Measurements from ENCODE around the gene ARHGEF28. TPM values are rescaled to one million over a fixed set of nuclear protein-coding genes. Genes with fewer than 3 reads are reported as not detected.

The ARHGEF28 gene
- polyA plus RNA-seq, 2 donors, result 5.9 to 6.5 TPM

DNA sequence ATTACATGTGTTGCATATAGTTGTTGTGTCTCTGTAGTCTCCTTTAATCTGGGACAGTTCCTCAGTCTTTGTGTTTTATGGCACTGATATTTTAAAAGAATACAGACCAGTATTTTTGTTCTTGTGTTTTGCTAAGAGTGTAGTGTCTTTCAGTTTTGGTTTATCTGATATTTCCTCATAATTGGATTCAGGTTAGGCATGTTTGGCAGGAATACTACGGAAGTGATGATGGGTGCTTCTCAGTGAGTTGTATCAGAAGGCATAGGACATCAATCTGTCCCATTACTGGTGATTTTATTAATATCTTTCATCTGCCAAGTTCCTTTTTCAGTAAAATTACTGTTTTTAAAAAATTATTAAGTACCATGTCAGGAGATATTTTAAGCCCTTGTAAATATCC, 212.9 kb downstream of the ARHGEF28 start:
- Histone ChIP-seq H3K36me3 (ENCODE audit: control insufficient read depth in 2 of 2, insufficient read depth in 2 of 2, low read length in 1 of 2) (no peaks in the 10 kb centered on the region), H3K27ac (ENCODE audit: low read depth in 2 of 2, low read length in 1 of 2) (no peak overlapping the region), H3K27me3 (ENCODE audit: control insufficient read depth in 1 of 2, insufficient read depth in 2 of 2, low read length in 2 of 2) (no peaks in the 10 kb centered on the region), H3K4me1 (ENCODE audit: control insufficient read depth in 2 of 2, insufficient read depth in 2 of 2, low read length in 1 of 2) (no peaks in the 10 kb centered on the region), H3K9me3 (ENCODE audit: control insufficient read depth in 2 of 2, insufficient read depth in 1 of 2, low read depth in 1 of 2, low read length in 1 of 2) (no peaks in the 10 kb centered on the region), H3K4me3 (ENCODE audit: low read depth in 1 of 2, low read length in 2 of 2) (no peak overlapping the region)
- 37 to 53% methylated on average over 1 of the region's 1 CpG for WGBS, 2 donors

DNA sequence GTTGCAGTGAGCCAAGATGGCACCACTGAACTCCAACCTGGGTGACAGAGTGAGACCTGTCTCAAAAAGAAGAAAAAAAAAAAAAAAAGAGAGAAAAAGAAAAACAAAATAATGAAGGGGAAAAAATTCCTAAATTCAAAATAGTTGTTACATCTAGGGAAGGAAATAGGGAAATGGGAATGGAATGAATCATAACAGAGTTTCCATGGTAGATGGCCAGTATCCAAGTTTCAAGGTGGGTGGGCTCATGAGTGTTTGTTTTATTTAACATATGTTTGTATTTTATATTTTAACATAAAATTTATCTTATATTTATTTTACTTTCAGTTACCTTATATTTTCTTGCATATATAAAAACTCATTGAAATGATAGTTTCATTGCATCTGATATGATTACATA, 215.6 kb downstream of the ARHGEF28 start:
- H3K4me1 ChIP-seq (ENCODE audit: control insufficient read depth in 2 of 2, insufficient read depth in 2 of 2, low read length in 1 of 2), result no peaks in the 10 kb centered on the region
- no peaks in the 10 kb centered on the region for H3K27me3 ChIP-seq (ENCODE audit: control insufficient read depth in 1 of 2, insufficient read depth in 2 of 2, low read length in 2 of 2)
- H3K27ac ChIP-seq (ENCODE audit: low read depth in 2 of 2, low read length in 1 of 2), result no peak overlapping the region
- H3K36me3 ChIP-seq (ENCODE audit: control insufficient read depth in 2 of 2, insufficient read depth in 2 of 2, low read length in 1 of 2), result no peaks in the 10 kb centered on the region
- H3K9me3 ChIP-seq (ENCODE audit: control insufficient read depth in 2 of 2, insufficient read depth in 1 of 2, low read depth in 1 of 2, low read length in 1 of 2), result no peaks in the 10 kb centered on the region
- H3K4me3 ChIP-seq (ENCODE audit: low read depth in 1 of 2, low read length in 2 of 2), result no peak overlapping the region

DNA sequence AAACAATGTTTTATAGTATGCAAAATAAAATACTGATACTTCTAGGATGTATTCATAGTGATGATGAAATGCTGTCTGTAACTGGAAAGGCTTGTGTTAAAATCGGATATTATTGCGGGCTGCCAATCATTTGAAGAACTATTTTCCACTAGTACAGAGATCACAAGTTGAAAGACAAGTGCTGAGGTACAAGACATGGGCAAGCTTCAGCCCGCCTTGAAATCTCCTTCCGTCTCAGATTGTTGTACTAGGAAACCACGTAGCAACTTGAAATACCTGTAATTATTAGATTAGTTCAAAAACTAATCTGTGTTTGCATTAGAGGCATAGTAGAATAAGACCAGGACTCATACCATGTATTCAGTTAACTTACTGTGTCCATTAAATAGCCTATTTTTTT, 218.2 kb downstream of the ARHGEF28 start:
- H3K27me3 ChIP-seq (ENCODE audit: control insufficient read depth in 1 of 2, insufficient read depth in 2 of 2, low read length in 2 of 2), result no peaks in the 10 kb centered on the region
- WGBS, 2 donors, result 53 to 68% methylated on average over 5 of the region's 5 CpGs
- H3K9me3 ChIP-seq (ENCODE audit: control insufficient read depth in 2 of 2, insufficient read depth in 1 of 2, low read depth in 1 of 2, low read length in 1 of 2), result no peaks in the 10 kb centered on the region
- no peak overlapping the region for H3K27ac ChIP-seq (ENCODE audit: low read depth in 2 of 2, low read length in 1 of 2)
- H3K36me3 ChIP-seq (ENCODE audit: control insufficient read depth in 2 of 2, insufficient read depth in 2 of 2, low read length in 1 of 2), result no peaks in the 10 kb centered on the region
- H3K4me1 ChIP-seq (ENCODE audit: control insufficient read depth in 2 of 2, insufficient read depth in 2 of 2, low read length in 1 of 2), result no peaks in the 10 kb centered on the region
- no peak overlapping the region for H3K4me3 ChIP-seq (ENCODE audit: low read depth in 1 of 2, low read length in 2 of 2)

DNA sequence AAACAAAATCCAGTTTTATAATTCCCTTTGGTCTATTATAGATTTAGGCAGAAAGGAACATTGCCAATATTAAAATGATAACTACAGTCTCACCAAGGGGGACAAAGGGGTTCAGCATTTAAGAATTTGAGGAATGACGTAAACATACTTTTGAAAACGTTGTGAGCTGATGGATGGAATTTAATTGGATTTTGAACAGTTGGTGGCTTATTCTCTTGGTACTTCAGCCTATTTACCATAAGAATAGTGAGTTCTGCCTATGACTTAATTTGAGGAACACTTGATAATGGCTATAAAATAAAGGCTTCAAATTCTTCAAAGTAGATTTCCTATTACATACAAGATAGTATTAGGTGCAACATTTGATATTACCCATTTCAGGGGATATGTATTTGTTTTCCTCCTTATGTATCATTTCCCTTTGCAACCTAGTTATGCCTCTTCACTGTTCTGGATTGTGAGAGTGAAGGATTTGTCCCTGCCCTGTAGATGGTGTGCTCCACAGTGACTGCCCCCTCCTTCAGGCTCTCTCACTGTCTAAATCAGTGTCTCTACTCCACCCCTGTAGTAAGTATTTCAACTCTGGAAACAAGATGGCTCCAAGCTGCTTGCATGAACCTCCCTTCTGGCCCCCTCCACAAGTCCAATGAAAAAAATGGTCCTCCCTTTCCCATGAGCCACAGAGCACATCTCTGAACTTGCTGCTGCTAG, 225.6 kb downstream of the ARHGEF28 start:
- Histone ChIP-seq H3K27ac (ENCODE audit: low read depth in 2 of 2, low read length in 1 of 2) (no peak overlapping the region), H3K36me3 (ENCODE audit: control insufficient read depth in 2 of 2, insufficient read depth in 2 of 2, low read length in 1 of 2) (peaks cover 0 to 3% of the 10 kb centered on the region in 2 donors), H3K4me1 (ENCODE audit: control insufficient read depth in 2 of 2, insufficient read depth in 2 of 2, low read length in 1 of 2) (peaks cover 0 to 2% of the 10 kb centered on the region in 2 donors), H3K4me3 (ENCODE audit: low read depth in 1 of 2, low read length in 2 of 2) (no peak overlapping the region), H3K9me3 (ENCODE audit: control insufficient read depth in 2 of 2, insufficient read depth in 1 of 2, low read depth in 1 of 2, low read length in 1 of 2) (no peaks in the 10 kb centered on the region), H3K27me3 (ENCODE audit: control insufficient read depth in 1 of 2, insufficient read depth in 2 of 2, low read length in 2 of 2) (no peaks in the 10 kb centered on the region)
- WGBS, 2 donors, result 64 to 69% methylated on average over 2 of the region's 2 CpGs

DNA sequence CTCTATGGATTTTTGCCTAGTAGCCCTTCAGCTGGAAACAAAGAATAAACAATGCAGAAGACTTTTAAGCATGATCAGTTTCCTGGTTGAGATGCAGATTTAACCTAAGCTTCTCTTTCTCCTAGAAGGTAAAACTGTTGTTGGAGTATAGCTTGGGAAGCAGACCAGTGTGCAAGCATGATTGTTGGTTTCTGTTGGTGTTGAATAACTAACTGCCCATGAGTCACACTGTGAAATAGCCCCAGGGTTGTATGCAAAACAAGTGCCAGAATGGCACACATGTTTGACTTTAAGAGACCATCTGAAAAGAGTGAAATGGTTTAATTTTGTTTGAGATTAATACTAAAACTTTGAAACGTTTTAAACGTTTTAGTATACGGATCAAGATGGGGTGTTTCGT, 227.1 kb downstream of the ARHGEF28 start:
- Histone ChIP-seq H3K27ac (ENCODE audit: low read depth in 2 of 2, low read length in 1 of 2) (no peak overlapping the region), H3K4me1 (ENCODE audit: control insufficient read depth in 2 of 2, insufficient read depth in 2 of 2, low read length in 1 of 2) (peaks cover 0 to 2% of the 10 kb centered on the region in 2 donors), H3K36me3 (ENCODE audit: control insufficient read depth in 2 of 2, insufficient read depth in 2 of 2, low read length in 1 of 2) (peaks cover 0 to 5% of the 10 kb centered on the region in 2 donors), H3K9me3 (ENCODE audit: control insufficient read depth in 2 of 2, insufficient read depth in 1 of 2, low read depth in 1 of 2, low read length in 1 of 2) (no peaks in the 10 kb centered on the region), H3K27me3 (ENCODE audit: control insufficient read depth in 1 of 2, insufficient read depth in 2 of 2, low read length in 2 of 2) (no peaks in the 10 kb centered on the region), H3K4me3 (ENCODE audit: low read depth in 1 of 2, low read length in 2 of 2) (no peak overlapping the region)
- 48 to 68% methylated on average over 4 of the region's 4 CpGs for WGBS, 2 donors

DNA sequence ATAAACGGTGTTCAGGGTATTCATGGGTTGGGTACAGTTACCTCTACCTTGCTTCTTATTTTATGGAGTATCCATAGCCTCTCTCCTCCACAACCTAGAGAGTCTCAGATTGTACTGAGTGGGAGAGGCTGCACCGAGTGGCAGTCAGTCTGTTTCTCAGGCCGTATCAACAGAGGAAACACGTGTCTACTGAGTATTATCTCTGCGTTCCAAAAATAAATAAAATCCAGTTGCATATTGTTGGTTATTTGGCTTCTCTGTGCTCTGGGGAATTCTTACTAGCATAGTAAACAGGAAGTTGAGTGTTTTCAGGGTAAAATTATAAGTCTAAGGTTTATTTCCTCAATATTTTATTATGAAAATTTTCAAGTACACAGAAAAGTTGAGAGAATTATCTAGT, 231.0 kb downstream of the ARHGEF28 start:
- no peaks in the 10 kb centered on the region for H3K27me3 ChIP-seq (ENCODE audit: control insufficient read depth in 1 of 2, insufficient read depth in 2 of 2, low read length in 2 of 2)
- WGBS, 2 donors, result 53 to 63% methylated on average over 5 of the region's 5 CpGs
- peaks cover 0 to 2% of the 10 kb centered on the region in 2 donors for H3K4me1 ChIP-seq (ENCODE audit: control insufficient read depth in 2 of 2, insufficient read depth in 2 of 2, low read length in 1 of 2)
- no peak overlapping the region for H3K4me3 ChIP-seq (ENCODE audit: low read depth in 1 of 2, low read length in 2 of 2)
- H3K9me3 ChIP-seq (ENCODE audit: control insufficient read depth in 2 of 2, insufficient read depth in 1 of 2, low read depth in 1 of 2, low read length in 1 of 2), result no peaks in the 10 kb centered on the region
- H3K36me3 ChIP-seq (ENCODE audit: control insufficient read depth in 2 of 2, insufficient read depth in 2 of 2, low read length in 1 of 2), result peaks cover 3 to 4% of the 10 kb centered on the region in 2 donors
- no peak overlapping the region for H3K27ac ChIP-seq (ENCODE audit: low read depth in 2 of 2, low read length in 1 of 2)

DNA sequence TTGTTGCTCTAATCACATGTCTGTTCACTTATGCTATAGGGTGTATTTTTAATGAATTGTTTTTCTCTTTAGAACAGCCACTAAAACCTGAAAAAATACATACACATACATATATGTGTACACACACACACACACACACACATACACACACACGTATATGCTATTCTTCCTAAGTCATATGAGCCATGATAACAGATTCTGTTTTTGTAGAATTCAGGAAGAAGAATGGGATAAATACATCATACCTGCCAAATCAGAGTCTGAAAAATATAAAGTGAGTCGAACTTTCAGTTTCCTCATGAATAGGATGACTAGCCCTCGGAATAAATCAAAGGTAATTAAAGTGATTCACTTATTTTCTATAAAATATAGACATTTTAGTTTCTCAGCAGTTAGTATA, 231.4 kb downstream of the ARHGEF28 start:
- no peak overlapping the region for H3K4me3 ChIP-seq (ENCODE audit: low read depth in 1 of 2, low read length in 2 of 2)
- H3K36me3 ChIP-seq (ENCODE audit: control insufficient read depth in 2 of 2, insufficient read depth in 2 of 2, low read length in 1 of 2), result peaks cover 3 to 4% of the 10 kb centered on the region in 2 donors
- H3K9me3 ChIP-seq (ENCODE audit: control insufficient read depth in 2 of 2, insufficient read depth in 1 of 2, low read depth in 1 of 2, low read length in 1 of 2), result no peaks in the 10 kb centered on the region
- H3K27me3 ChIP-seq (ENCODE audit: control insufficient read depth in 1 of 2, insufficient read depth in 2 of 2, low read length in 2 of 2), result no peaks in the 10 kb centered on the region
- no peak overlapping the region for H3K27ac ChIP-seq (ENCODE audit: low read depth in 2 of 2, low read length in 1 of 2)
- peaks cover 0 to 2% of the 10 kb centered on the region in 2 donors for H3K4me1 ChIP-seq (ENCODE audit: control insufficient read depth in 2 of 2, insufficient read depth in 2 of 2, low read length in 1 of 2)
- WGBS, 2 donors, result 77 to 81% methylated on average over 3 of the region's 3 CpGs

DNA sequence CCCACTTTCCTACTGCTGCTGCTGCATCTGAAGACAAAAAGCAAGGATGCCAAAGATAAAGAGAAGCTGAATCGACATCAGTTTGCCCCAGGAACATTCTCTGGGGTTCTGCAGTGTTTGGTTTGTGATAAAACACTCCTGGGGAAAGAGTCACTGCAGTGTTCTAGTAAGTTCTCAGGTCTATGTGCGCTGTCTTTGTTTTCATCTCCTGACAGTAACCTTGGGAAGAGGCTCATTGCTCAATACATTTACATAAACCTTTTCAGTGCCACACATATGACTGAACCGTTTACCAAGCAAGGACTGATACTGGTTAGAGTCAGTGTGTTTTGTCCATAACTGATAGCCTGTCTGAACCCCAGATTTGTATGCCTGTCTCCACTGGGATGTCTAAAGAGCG, 232.1 kb downstream of the ARHGEF28 start:
- Histone ChIP-seq H3K27ac (ENCODE audit: low read depth in 2 of 2, low read length in 1 of 2) (no peak overlapping the region), H3K36me3 (ENCODE audit: control insufficient read depth in 2 of 2, insufficient read depth in 2 of 2, low read length in 1 of 2) (peaks cover 3 to 4% of the 10 kb centered on the region in 2 donors), H3K27me3 (ENCODE audit: control insufficient read depth in 1 of 2, insufficient read depth in 2 of 2, low read length in 2 of 2) (no peaks in the 10 kb centered on the region), H3K9me3 (ENCODE audit: control insufficient read depth in 2 of 2, insufficient read depth in 1 of 2, low read depth in 1 of 2, low read length in 1 of 2) (no peaks in the 10 kb centered on the region), H3K4me3 (ENCODE audit: low read depth in 1 of 2, low read length in 2 of 2) (no peak overlapping the region), H3K4me1 (ENCODE audit: control insufficient read depth in 2 of 2, insufficient read depth in 2 of 2, low read length in 1 of 2) (no peaks in the 10 kb centered on the region)
- 75 to 83% methylated on average over 4 of the region's 4 CpGs for WGBS, 2 donors

DNA sequence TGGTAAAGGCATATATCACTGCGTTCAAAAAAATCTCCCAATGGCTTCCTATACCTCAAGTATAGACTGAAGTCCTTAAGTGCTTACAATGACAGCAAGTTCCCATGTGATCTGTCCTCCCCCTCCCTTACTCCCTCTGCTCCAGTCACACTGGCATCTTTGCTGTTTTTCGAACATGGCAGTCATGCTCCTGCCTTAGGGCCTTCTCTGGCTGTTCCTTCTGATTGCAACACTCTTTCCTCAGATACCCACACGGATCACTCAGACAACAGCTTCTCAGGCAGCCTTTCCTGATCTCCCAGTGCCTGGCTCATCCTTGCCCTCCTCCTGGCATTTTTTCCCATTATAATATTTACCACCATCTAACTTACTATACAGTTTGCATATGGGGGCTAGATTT, 232.8 kb downstream of the ARHGEF28 start:
- H3K36me3 ChIP-seq (ENCODE audit: control insufficient read depth in 2 of 2, insufficient read depth in 2 of 2, low read length in 1 of 2), result peaks cover 4 to 5% of the 10 kb centered on the region in 2 donors
- no peak overlapping the region for H3K4me3 ChIP-seq (ENCODE audit: low read depth in 1 of 2, low read length in 2 of 2)
- no peaks in the 10 kb centered on the region for H3K27me3 ChIP-seq (ENCODE audit: control insufficient read depth in 1 of 2, insufficient read depth in 2 of 2, low read length in 2 of 2)
- WGBS, 2 donors, result 78 to 80% methylated on average over 3 of the region's 3 CpGs
- no peak overlapping the region for H3K27ac ChIP-seq (ENCODE audit: low read depth in 2 of 2, low read length in 1 of 2)
- H3K9me3 ChIP-seq (ENCODE audit: control insufficient read depth in 2 of 2, insufficient read depth in 1 of 2, low read depth in 1 of 2, low read length in 1 of 2), result no peaks in the 10 kb centered on the region
- H3K4me1 ChIP-seq (ENCODE audit: control insufficient read depth in 2 of 2, insufficient read depth in 2 of 2, low read length in 1 of 2), result no peaks in the 10 kb centered on the region

DNA sequence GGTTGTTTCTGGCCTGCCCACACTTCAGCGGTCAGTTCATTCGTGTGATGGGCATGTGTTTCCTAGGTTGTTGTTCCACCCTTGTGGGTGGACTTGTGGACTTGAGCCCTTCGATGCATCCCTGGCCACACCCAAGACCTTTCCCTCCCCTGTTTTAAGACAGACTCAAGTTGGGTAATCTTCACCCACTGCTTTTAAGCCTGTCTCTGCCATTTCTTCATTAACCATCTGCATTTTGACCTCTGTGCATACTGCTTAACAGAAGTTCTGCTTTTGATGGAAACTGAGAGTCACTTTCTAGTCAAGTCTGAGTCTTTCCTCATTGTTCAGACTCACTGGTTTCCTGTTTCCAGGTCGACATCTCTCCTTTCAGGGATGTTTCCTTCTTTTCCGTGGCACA, 233.7 kb downstream of the ARHGEF28 start:
- no peaks in the 10 kb centered on the region for H3K9me3 ChIP-seq (ENCODE audit: control insufficient read depth in 2 of 2, insufficient read depth in 1 of 2, low read depth in 1 of 2, low read length in 1 of 2)
- H3K36me3 ChIP-seq (ENCODE audit: control insufficient read depth in 2 of 2, insufficient read depth in 2 of 2, low read length in 1 of 2), result peaks cover 4 to 7% of the 10 kb centered on the region in 2 donors
- H3K27ac ChIP-seq (ENCODE audit: low read depth in 2 of 2, low read length in 1 of 2), result no peak overlapping the region
- no peaks in the 10 kb centered on the region for H3K4me1 ChIP-seq (ENCODE audit: control insufficient read depth in 2 of 2, insufficient read depth in 2 of 2, low read length in 1 of 2)
- no peak overlapping the region for H3K4me3 ChIP-seq (ENCODE audit: low read depth in 1 of 2, low read length in 2 of 2)
- 74 to 76% methylated on average over 5 of the region's 5 CpGs for WGBS, 2 donors
- no peaks in the 10 kb centered on the region for H3K27me3 ChIP-seq (ENCODE audit: control insufficient read depth in 1 of 2, insufficient read depth in 2 of 2, low read length in 2 of 2)
